Measurements from ENCODE around the gene BRAF. TPM values are rescaled to one million over a fixed set of nuclear protein-coding genes. Genes with fewer than 3 reads are reported as not detected.
"Not testable (repeated sequence)": the region's sequence is repeated elsewhere in the genome, so short reads cannot be mapped to it uniquely, and the experiment has no call there.

The BRAF gene
- total and polyA plus RNA-seq, 5 donors from 2014 or later, result 6.9 to 60.8 (median 9.0) TPM

GRCh38 chr7:140683657-140684056 is 241.1 kb downstream of the BRAF start:
- H3K4me3 Mint-ChIP-seq, result peak overlapping the region in 1 of 4 donors; percentile 52
- no peaks in the 10 kb centered on the region for H3K4me1 ChIP-seq (ENCODE audit: control insufficient read depth, insufficient read depth, low read length, poor library complexity, severe bottlenecking)
- H3K4me3 ChIP-seq (ENCODE audit: low read depth, low read length), result no peak overlapping the region
- no peaks in the 10 kb centered on the region for H3K9me3 ChIP-seq (ENCODE audit: control insufficient read depth in 2 of 2, low read length in 2 of 2)
- peaks cover 0 to 2% (median under 1%) of the 10 kb centered on the region in 4 donors for H3K4me1 Mint-ChIP-seq
- no peak overlapping the region for H3K27ac ChIP-seq (ENCODE audit: insufficient read depth, low read length, poor library complexity, severe bottlenecking)
- H3K9me3 Mint-ChIP-seq, result no peaks in the 10 kb centered on the region
- no peaks in the 10 kb centered on the region for H3K27me3 Mint-ChIP-seq
- H3K36me3 Mint-ChIP-seq, result peaks cover 37% of the 10 kb centered on the region
- no peak for DNase-seq
- no peaks in the 10 kb centered on the region for H3K27me3 ChIP-seq (ENCODE audit: control insufficient read depth, insufficient read depth, low read length)
- H3K36me3 ChIP-seq (ENCODE audit: control insufficient read depth, insufficient read depth, low read length), result peaks cover 30% of the 10 kb centered on the region
- no peak overlapping the region for H3K27ac Mint-ChIP-seq
- no peak for ATAC-seq (ENCODE audit: low read depth in 2 of 2)

GRCh38 chr7:140681766-140682165 is 243.0 kb downstream of the BRAF start:
- no peaks in the 10 kb centered on the region for H3K4me1 ChIP-seq (ENCODE audit: control insufficient read depth, insufficient read depth, low read length, poor library complexity, severe bottlenecking)
- H3K27ac ChIP-seq (ENCODE audit: insufficient read depth, low read length, poor library complexity, severe bottlenecking), result no peak overlapping the region
- no peak overlapping the region for H3K27ac Mint-ChIP-seq
- no peaks in the 10 kb centered on the region for H3K27me3 ChIP-seq (ENCODE audit: control insufficient read depth, insufficient read depth, low read length)
- H3K4me1 Mint-ChIP-seq, result peaks cover 0 to 11% (median 5%) of the 10 kb centered on the region in 4 donors
- H3K36me3 Mint-ChIP-seq, result peaks cover 47% of the 10 kb centered on the region
- DNase-seq (no peak), ATAC-seq (ENCODE audit: low read depth in 2 of 2) (no peak)
- no peak overlapping the region for H3K4me3 ChIP-seq (ENCODE audit: low read depth, low read length)
- peaks cover 26% of the 10 kb centered on the region for H3K36me3 ChIP-seq (ENCODE audit: control insufficient read depth, insufficient read depth, low read length)
- H3K27me3 Mint-ChIP-seq, result no peaks in the 10 kb centered on the region
- no peak overlapping the region for H3K4me3 Mint-ChIP-seq
- no peaks in the 10 kb centered on the region for H3K9me3 ChIP-seq (ENCODE audit: control insufficient read depth in 2 of 2, low read length in 2 of 2)
- H3K9me3 Mint-ChIP-seq, result no peaks in the 10 kb centered on the region

GRCh38 chr7:140680886-140681285 is 243.8 kb downstream of the BRAF start:
- Mint-ChIP-seq H3K27ac (peak overlapping the region in 1 of 3 donors; percentile 47), H3K4me3 (no peak overlapping the region), H3K4me1 (peaks cover 0 to 19% (median 9%) of the 10 kb centered on the region in 4 donors), H3K36me3 (peaks cover 47% of the 10 kb centered on the region), H3K27me3 (no peaks in the 10 kb centered on the region), H3K9me3 (no peaks in the 10 kb centered on the region)
- peaks cover 26% of the 10 kb centered on the region for H3K36me3 ChIP-seq (ENCODE audit: control insufficient read depth, insufficient read depth, low read length)
- no peaks in the 10 kb centered on the region for H3K27me3 ChIP-seq (ENCODE audit: control insufficient read depth, insufficient read depth, low read length)
- no peak overlapping the region for H3K4me3 ChIP-seq (ENCODE audit: low read depth, low read length)
- H3K9me3 ChIP-seq (ENCODE audit: control insufficient read depth in 2 of 2, low read length in 2 of 2), result no peaks in the 10 kb centered on the region
- no peak for DNase-seq
- no peak overlapping the region for H3K27ac ChIP-seq (ENCODE audit: insufficient read depth, low read length, poor library complexity, severe bottlenecking)
- ATAC-seq (ENCODE audit: low read depth in 2 of 2), result no peak
- H3K4me1 ChIP-seq (ENCODE audit: control insufficient read depth, insufficient read depth, low read length, poor library complexity, severe bottlenecking), result no peaks in the 10 kb centered on the region

GRCh38 chr7:140679186-140679585 is 245.5 kb downstream of the BRAF start:
- Mint-ChIP-seq H3K4me3 (peak overlapping the region in 1 of 4 donors; percentile 39), H3K36me3 (peaks cover 44% of the 10 kb centered on the region), H3K27me3 (no peaks in the 10 kb centered on the region), H3K27ac (peak overlapping the region in 2 of 3 donors; percentile 31 to 71), H3K9me3 (no peaks in the 10 kb centered on the region), H3K4me1 (peaks cover 0 to 34% (median 23%) of the 10 kb centered on the region in 4 donors)
- no peak for DNase-seq
- H3K27me3 ChIP-seq (ENCODE audit: control insufficient read depth, insufficient read depth, low read length), result no peaks in the 10 kb centered on the region
- no peak overlapping the region for H3K4me3 ChIP-seq (ENCODE audit: low read depth, low read length)
- no peak overlapping the region for H3K27ac ChIP-seq (ENCODE audit: insufficient read depth, low read length, poor library complexity, severe bottlenecking)
- peaks cover 26% of the 10 kb centered on the region for H3K36me3 ChIP-seq (ENCODE audit: control insufficient read depth, insufficient read depth, low read length)
- H3K4me1 ChIP-seq (ENCODE audit: control insufficient read depth, insufficient read depth, low read length, poor library complexity, severe bottlenecking), result peaks cover 5% of the 10 kb centered on the region
- no peaks in the 10 kb centered on the region for H3K9me3 ChIP-seq (ENCODE audit: control insufficient read depth in 2 of 2, low read length in 2 of 2)
- no peak for ATAC-seq (ENCODE audit: low read depth in 2 of 2)

- no peaks in the 10 kb centered on the region for H3K27me3 ChIP-seq (ENCODE audit: control insufficient read depth, insufficient read depth, low read length)
- H3K9me3 ChIP-seq (ENCODE audit: control insufficient read depth in 2 of 2, low read length in 2 of 2), result no peaks in the 10 kb centered on the region
- DNase-seq, result no peak
- peaks cover 40% of the 10 kb centered on the region for H3K36me3 Mint-ChIP-seq
- no peak for ATAC-seq (ENCODE audit: low read depth in 2 of 2)
- H3K4me1 Mint-ChIP-seq, result peaks cover 0 to 38% (median 26%) of the 10 kb centered on the region in 4 donors
- peaks cover 9% of the 10 kb centered on the region for H3K4me1 ChIP-seq (ENCODE audit: control insufficient read depth, insufficient read depth, low read length, poor library complexity, severe bottlenecking)
- H3K4me3 Mint-ChIP-seq, result no peak overlapping the region
- no peaks in the 10 kb centered on the region for H3K27me3 Mint-ChIP-seq
- no peaks in the 10 kb centered on the region for H3K9me3 Mint-ChIP-seq
- no peak overlapping the region for H3K4me3 ChIP-seq (ENCODE audit: low read depth, low read length)
- H3K27ac ChIP-seq (ENCODE audit: insufficient read depth, low read length, poor library complexity, severe bottlenecking), result no peak overlapping the region
- peak overlapping the region in 2 of 3 donors; percentile 31 to 71 for H3K27ac Mint-ChIP-seq
- peaks cover 25% of the 10 kb centered on the region for H3K36me3 ChIP-seq (ENCODE audit: control insufficient read depth, insufficient read depth, low read length)
Measured at GRCh38 chr7:140678816-140679130, 246.0 kb downstream of the BRAF start.

- H3K36me3 ChIP-seq (ENCODE audit: control insufficient read depth, insufficient read depth, low read length), result peaks cover 20% of the 10 kb centered on the region
Measured at GRCh38 chr7:140678081-140678815, 246.5 kb downstream of the BRAF start.

GRCh38 chr7:140677496-140677895 is 247.2 kb downstream of the BRAF start:
- Histone ChIP-seq H3K36me3 (ENCODE audit: control insufficient read depth, insufficient read depth, low read length) (peaks cover 20% of the 10 kb centered on the region), H3K4me3 (ENCODE audit: low read depth, low read length) (no peak overlapping the region), H3K9me3 (ENCODE audit: control insufficient read depth in 2 of 2, low read length in 2 of 2) (no peaks in the 10 kb centered on the region), H3K27me3 (ENCODE audit: control insufficient read depth, insufficient read depth, low read length) (no peaks in the 10 kb centered on the region), H3K4me1 (ENCODE audit: control insufficient read depth, insufficient read depth, low read length, poor library complexity, severe bottlenecking) (peaks cover 17% of the 10 kb centered on the region), H3K27ac (ENCODE audit: insufficient read depth, low read length, poor library complexity, severe bottlenecking) (no peak overlapping the region)
- Mint-ChIP-seq H3K4me3 (no peak overlapping the region), H3K36me3 (peaks cover 34% of the 10 kb centered on the region), H3K27ac (peak overlapping the region in 2 of 3 donors; percentile 70 to 94), H3K9me3 (no peaks in the 10 kb centered on the region), H3K4me1 (peaks cover 0 to 43% (median 29%) of the 10 kb centered on the region in 4 donors), H3K27me3 (no peaks in the 10 kb centered on the region)
- no peak for DNase-seq
- ATAC-seq (ENCODE audit: low read depth in 2 of 2), result no peak

More at GRCh38 chr7:140678081-140678815, 246.5 kb downstream of the BRAF start:
- H3K4me1 Mint-ChIP-seq, result peaks cover 0 to 41% (median 28%) of the 10 kb centered on the region in 4 donors
- ATAC-seq (ENCODE audit: low read depth in 2 of 2), result no peak
- Histone ChIP-seq H3K27me3 (ENCODE audit: control insufficient read depth, insufficient read depth, low read length) (no peaks in the 10 kb centered on the region), H3K4me3 (ENCODE audit: low read depth, low read length) (no peak overlapping the region), H3K9me3 (ENCODE audit: control insufficient read depth in 2 of 2, low read length in 2 of 2) (no peaks in the 10 kb centered on the region), H3K4me1 (ENCODE audit: control insufficient read depth, insufficient read depth, low read length, poor library complexity, severe bottlenecking) (peaks cover 14% of the 10 kb centered on the region), H3K27ac (ENCODE audit: insufficient read depth, low read length, poor library complexity, severe bottlenecking) (no peak overlapping the region)
- no peaks in the 10 kb centered on the region for H3K27me3 Mint-ChIP-seq
- no peak for DNase-seq
- H3K9me3 Mint-ChIP-seq, result no peaks in the 10 kb centered on the region
- peaks cover 35% of the 10 kb centered on the region for H3K36me3 Mint-ChIP-seq
- no peak overlapping the region for H3K4me3 Mint-ChIP-seq
- peak overlapping the region in 2 of 3 donors; percentile 70 to 94 for H3K27ac Mint-ChIP-seq

GRCh38 chr7:140676956-140677355 is 247.8 kb downstream of the BRAF start:
- not testable (repeated sequence) for H3K27me3 ChIP-seq (ENCODE audit: control insufficient read depth, insufficient read depth, low read length); DNase-seq; H3K27ac ChIP-seq (ENCODE audit: insufficient read depth, low read length, poor library complexity, severe bottlenecking); H3K27me3 Mint-ChIP-seq; H3K9me3 Mint-ChIP-seq; ATAC-seq (ENCODE audit: low read depth in 2 of 2); H3K4me3 ChIP-seq (ENCODE audit: low read depth, low read length); H3K9me3 ChIP-seq (ENCODE audit: control insufficient read depth in 2 of 2, low read length in 2 of 2)
- peaks cover 20% of the 10 kb centered on the region for H3K36me3 ChIP-seq (ENCODE audit: control insufficient read depth, insufficient read depth, low read length)
- peaks cover 22% of the 10 kb centered on the region for H3K4me1 ChIP-seq (ENCODE audit: control insufficient read depth, insufficient read depth, low read length, poor library complexity, severe bottlenecking)
- Mint-ChIP-seq H3K4me1 (peaks cover 0 to 48% (median 33%) of the 10 kb centered on the region in 4 donors), H3K27ac (peak overlapping the region in 1 of 3 donors; percentile 49), H3K4me3 (peak overlapping the region in 1 of 4 donors; percentile 43), H3K36me3 (peaks cover 30% of the 10 kb centered on the region)

All from CD4-positive, CD25-positive, alpha-beta regulatory T cell (primary cell).